HG03558 (cell line): ENCODE data around the gene JAG1.

Experiments used
- ATAC-seq: cut with Tn5 transposase; IDR thresholded peaks from one replicate; pipeline ENCODE4 v1.9.1; 2021; ENCODE audit warnings: moderate number of reproducible peaks; ENCODE audit not compliant: unreplicated experiment; ENCODE audit errors: extremely low read depth

Gene JAG1

GRCh38 chr20:10641467-10641866 lies 32.3 kb downstream of the JAG1 start:
- no peak for ATAC-seq

DNA sequence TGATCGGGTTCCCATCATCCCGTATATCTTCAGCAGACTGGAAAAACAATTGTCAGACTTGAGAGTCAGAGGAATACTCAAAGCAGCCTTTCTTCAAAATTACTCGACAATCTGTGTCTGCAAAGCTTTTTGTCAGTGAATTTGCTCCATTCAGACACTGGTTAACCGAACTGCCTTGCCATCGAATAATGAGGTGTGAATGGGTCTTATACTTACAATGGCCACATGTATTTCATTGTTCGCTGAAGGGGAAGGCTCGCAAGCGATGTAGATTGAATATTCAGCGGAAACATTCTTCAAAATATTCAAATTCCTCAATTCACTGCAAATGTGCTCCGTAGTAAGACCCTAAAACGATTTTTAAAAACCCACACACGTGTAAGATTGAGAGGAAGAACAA lies 32.9 kb downstream of the JAG1 start:
- ATAC-seq, result no peak

- no peak for ATAC-seq
Measured at GRCh38 chr20:10639737-10640556, 33.9 kb downstream of the JAG1 start.

DNA sequence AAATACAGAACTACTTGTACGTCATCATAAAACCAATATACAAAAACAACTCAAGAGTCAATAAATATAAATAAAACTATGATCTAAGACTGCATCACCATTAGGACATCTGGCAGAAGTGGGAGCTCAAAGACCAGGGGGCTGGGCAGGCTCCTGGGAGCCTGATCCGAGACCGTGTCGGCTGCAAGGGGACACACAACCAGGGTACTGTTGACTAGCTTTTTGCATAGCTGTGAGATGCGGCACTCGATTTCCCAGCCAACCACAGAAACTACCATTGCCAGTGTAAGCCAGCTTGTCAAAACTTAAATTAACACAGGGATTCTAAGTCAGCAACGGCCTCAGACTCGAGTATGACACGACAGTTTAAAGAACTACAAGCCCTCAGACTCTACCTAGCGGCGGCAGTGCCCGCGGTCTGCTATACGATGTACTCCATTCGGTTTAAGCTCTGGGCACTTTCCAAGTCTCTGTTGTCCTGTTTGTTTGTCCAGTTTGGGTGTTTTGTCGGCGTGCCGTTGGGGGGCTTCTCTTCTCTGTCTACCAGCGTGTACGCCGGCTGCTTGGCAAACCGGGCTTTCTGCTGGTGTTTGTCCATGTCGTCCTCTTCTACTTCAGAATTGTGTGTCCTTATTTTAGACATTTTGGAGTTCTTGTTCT lies 34.6 kb downstream of the JAG1 start:
- ATAC-seq, result no peak

GRCh38 chr20:10637563-10637962 lies 36.2 kb downstream of the JAG1 start:
- ATAC-seq, result no peak

DNA sequence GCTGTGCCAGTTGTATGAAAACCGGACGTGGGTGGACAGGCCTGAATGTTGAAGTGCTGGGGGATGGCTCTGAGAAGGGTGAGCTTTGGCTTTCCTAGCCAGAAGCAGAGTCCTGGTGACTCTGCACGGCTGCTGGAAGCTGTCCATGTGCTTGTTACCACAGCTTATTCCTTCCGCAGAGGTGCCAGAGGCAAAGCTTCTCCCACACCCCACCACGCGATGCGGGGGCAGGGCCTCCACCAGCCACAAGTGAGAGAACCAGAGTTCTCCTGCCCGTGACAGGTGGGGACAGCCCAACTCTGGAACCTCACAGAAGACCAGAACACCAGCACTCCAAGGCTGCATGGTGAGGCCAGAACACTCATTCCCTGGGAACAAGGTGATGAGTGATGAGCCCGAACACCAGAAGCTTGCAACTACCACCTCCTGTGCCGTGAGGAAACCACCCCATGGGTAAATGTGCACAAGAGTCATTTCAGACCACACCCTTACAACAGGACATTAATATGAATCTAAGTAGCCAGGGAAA lies 36.7 kb downstream of the JAG1 start:
- ATAC-seq, result no peak

DNA sequence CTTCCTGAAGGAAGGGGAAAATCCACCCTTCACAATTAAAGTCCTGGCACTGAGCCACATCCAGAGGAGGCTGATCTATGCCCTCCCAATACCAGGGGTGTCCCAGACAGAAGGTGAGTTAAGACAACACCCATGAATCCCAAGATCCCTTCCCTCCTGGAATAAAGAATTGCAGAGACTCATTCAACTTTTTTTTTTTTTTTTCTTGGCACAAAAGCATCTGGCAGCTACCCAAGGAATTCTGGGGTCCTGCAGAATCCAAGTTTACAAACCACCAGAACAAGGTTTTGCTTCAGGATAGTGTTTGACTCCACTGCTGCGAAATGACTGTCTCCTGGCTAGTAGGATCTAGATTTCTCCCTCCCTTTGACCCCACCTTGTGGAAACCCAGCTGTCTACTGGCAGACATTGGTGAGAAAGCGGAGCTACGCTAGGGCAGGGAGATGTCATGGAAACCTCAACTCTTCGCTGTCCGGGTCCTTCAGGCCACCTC lies 37.4 kb downstream of the JAG1 start:
- ATAC-seq, result no peak

GRCh38 chr20:10635476-10636208 lies 38.2 kb downstream of the JAG1 start:
- ATAC-seq, result no peak

GRCh38 chr20:10634683-10635411 lies 39.0 kb downstream of the JAG1 start:
- ATAC-seq, result no peak

- no peak for ATAC-seq
Measured at GRCh38 chr20:10634211-10634610, 39.6 kb downstream of the JAG1 start.

GRCh38 chr20:10633718-10634117 lies 40.1 kb downstream of the JAG1 start:
- no peak for ATAC-seq

DNA sequence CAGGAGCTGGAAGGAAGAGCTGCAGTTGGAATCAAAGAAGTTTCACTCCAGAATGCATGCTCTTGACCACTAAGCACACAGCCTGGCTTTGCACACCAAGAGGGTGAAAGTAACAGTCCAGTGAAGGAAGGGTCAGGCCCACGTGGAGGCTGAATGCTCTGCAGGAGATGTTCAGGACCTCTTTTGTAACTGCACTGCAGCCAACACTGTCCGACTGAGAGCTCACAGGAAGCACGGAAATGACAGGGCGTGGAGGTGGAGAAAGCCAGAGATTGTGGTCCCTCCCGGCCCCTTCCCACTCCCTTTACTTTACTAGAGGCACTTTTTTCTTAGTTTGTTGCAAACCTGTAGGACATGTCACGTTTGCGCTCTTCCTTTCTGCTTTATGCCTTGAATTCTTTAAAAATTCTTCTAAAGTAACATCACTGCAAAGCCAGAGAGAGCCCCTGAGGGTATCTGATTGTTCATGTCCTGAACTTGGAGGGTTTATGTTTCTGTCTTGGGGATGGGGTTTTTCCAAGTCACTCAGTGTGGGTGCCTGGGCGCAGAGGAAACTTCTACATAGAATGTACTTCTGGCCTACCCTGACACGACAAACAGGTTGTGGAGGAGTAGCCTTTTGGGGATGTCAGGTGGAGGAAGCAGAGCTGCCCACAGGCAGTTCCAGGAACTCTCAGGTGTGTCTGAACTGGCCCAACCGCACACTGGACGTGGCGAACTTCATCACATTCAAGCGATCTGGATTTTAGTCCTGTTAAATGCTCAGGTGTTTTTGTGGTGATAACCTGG lies 40.9 kb downstream of the JAG1 start:
- no peak for ATAC-seq

DNA sequence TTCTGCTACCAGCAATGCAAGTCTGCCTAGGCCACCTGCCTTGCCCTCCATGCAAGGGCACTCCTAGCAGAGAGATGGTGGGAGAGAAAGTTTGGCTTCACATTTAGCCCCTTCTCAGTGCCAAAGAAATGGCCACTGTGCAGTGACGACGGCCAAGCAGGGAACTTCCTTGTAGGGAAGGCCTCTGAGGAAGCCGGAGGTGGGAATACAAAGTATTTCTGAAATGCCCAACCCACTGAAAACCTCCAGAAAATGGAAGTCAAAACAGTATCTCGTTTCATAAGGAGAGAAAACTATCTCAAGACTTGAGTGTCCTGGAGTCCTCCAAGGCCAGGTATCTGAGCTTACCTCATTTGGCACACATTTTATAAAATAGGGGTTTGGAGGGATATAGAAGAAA lies 42.7 kb downstream of the JAG1 start:
- no peak for ATAC-seq

GRCh38 chr20:10629946-10630650 lies 43.7 kb downstream of the JAG1 start:
- ATAC-seq, result no peak

DNA sequence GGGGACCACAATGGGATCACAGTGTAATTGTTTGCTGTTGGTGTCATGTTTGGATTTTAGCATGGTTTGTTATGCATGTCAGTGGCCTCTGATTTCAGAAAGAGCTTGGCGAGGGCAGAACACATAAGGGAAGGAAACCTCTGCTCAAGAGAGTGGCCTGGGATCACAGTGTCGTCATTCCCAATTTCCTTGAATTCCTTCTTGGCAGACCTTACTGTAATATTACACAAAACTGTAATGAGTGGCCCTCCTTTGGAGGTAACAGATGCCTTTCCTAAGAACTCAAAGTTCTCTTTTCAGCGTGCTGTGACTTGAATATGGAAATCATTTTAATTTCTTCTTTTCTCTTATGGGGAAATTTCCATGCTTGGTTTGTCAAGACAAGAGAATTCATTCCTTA lies 46.9 kb downstream of the JAG1 start:
- no peak for ATAC-seq

DNA sequence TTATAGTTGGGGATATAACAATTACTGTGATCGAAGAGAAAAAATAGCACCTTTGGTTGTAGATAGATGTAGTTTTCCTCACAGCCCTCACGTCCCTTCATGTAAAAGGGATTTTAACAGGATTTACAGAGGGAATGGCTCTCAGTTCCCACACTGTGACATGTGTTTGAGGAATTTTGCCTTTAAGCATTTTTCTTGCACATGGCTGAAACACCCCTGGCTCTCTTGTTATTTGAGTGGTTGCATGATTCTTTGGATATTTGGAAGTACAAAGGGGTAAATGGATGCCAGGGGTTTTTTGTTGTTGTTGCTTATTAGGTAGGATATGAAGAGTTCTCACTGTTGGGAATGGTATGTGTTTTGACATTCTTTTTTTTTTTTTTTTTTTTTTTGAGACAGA lies 48.2 kb downstream of the JAG1 start:
- ATAC-seq, result no peak

DNA sequence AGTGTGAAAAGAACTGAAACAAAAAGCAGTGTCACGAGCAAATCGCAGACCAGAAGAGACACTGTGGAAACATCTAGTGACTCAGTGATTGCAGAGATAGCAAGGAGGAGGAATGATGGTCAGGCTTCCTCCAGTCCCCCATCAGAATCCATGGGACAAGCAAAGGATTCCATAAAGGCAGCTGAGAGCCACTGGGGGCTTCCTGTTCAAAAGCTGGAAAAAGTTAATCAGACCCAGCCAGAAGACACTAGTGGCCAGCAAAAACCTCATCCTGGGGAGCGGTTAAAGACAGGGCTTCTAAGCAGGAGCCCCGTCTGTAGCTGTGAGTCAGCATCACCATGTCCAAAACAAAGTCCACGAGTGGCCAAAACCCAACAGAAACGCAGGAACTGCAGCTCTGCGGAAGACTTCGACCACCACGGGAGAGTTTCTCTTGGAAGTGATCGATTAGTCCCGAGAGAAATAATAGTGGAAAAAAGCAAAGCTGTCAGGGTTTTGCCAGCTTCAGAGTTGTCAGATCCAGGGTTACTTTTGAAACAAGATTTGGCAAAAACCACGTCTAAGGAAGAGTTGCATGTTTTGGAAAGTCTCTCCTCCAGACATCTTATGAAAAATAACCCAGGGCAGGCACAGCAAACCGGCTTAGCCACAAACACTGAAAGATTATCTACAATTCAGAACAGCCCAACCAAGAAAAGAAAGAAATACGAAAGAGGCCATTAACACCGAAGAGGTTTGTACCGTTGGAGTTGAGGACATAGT lies 51.0 kb downstream of the JAG1 start:
- no peak for ATAC-seq

GRCh38 chr20:10621149-10621548 lies 52.6 kb downstream of the JAG1 start:
- no peak for ATAC-seq
